H9 (cell line): ENCODE results near the gene DNAJB6. TPM values are rescaled to one million over a fixed set of nuclear protein-coding genes. Genes with fewer than 3 reads are reported as not detected.

Source experiments
- DNase-seq: peaks from one replicate; pipeline ENCODE4 v3.0.0-alpha.2; 2017
- H2AFZ ChIP-seq: one replicate; pipeline ENCODE4 v1.6.1; 2013; ENCODE audit warnings: mild to moderate bottlenecking, low read length, control low read depth, moderate library complexity
- H2AK5ac ChIP-seq: 2 replicates; pipeline ENCODE4 v1.6.1; 2013; ENCODE audit warnings: low read length, control low read depth, mixed read lengths; ENCODE audit not compliant: insufficient read length
- H2BK120ac ChIP-seq: one replicate; pipeline ENCODE4 v1.6.1; 2013; ENCODE audit warnings: low read depth, mild to moderate bottlenecking, low read length, control low read depth, inconsistent platforms; ENCODE audit not compliant: poor library complexity, severe bottlenecking
- H2BK12ac ChIP-seq: 2 replicates; pipeline ENCODE4 v1.6.1; 2013; ENCODE audit warnings: low read length, control low read depth, mixed read lengths, low read depth; ENCODE audit not compliant: insufficient read length
- H2BK15ac ChIP-seq: 2 replicates; pipeline ENCODE4 v1.6.1; 2013; ENCODE audit warnings: low read depth, low read length, control low read depth
- H2BK20ac ChIP-seq: one replicate; pipeline ENCODE4 v1.6.1; 2013; ENCODE audit warnings: low read depth, mild to moderate bottlenecking, low read length, control low read depth, inconsistent platforms; ENCODE audit not compliant: poor library complexity, severe bottlenecking
- H2BK5ac ChIP-seq: 2 replicates; pipeline ENCODE4 v1.6.1; 2013; ENCODE audit warnings: low read length, control low read depth, mixed read lengths; ENCODE audit not compliant: insufficient read length
- H3K14ac ChIP-seq: 2 replicates; pipeline ENCODE4 v1.6.1; 2013; ENCODE audit warnings: low read length, control low read depth; ENCODE audit not compliant: insufficient read depth
- H3K18ac ChIP-seq: 2 replicates; pipeline ENCODE4 v1.6.1; 2013; ENCODE audit warnings: low read depth, mild to moderate bottlenecking, mixed read lengths, low read length, control low read depth; ENCODE audit not compliant: insufficient read length
- H3K23ac ChIP-seq: 2 replicates; pipeline ENCODE4 v1.6.1; 2013; ENCODE audit warnings: low read length, control low read depth, mixed read lengths, low read depth; ENCODE audit not compliant: insufficient read length
- H3K23me2 ChIP-seq: 2 replicates; pipeline ENCODE4 v1.6.1; 2013; ENCODE audit warnings: low read depth, mild to moderate bottlenecking, mixed read lengths, low read length, control low read depth; ENCODE audit not compliant: insufficient read length, poor library complexity, severe bottlenecking
- H3K27ac ChIP-seq: 2 replicates; pipeline ENCODE4 v1.5.1; 2013; ENCODE audit warnings: low read length, control low read depth, mixed read lengths, low read depth; ENCODE audit not compliant: insufficient read length
- H3K27me3 ChIP-seq: 2 replicates; pipeline ENCODE4 v1.6.1; 2013; ENCODE audit warnings: low read length, control low read depth, inconsistent platforms; ENCODE audit not compliant: insufficient read depth
- H3K4ac ChIP-seq: 2 replicates; pipeline ENCODE4 v1.6.1; 2013; ENCODE audit warnings: low read depth, mild to moderate bottlenecking, control low read depth, inconsistent platforms, low read length, moderate library complexity
- H3K4me1 ChIP-seq: 2 replicates; pipeline ENCODE4 v1.6.1; 2013; ENCODE audit warnings: low read length, control low read depth, inconsistent platforms; ENCODE audit not compliant: insufficient read depth
- H3K4me2 ChIP-seq: 2 replicates; pipeline ENCODE4 v1.6.1; 2013; ENCODE audit warnings: low read length, control low read depth, mixed read lengths; ENCODE audit not compliant: insufficient read length, insufficient read depth
- H3K56ac ChIP-seq: 2 replicates; pipeline ENCODE4 v1.6.1; 2013; ENCODE audit warnings: low read depth, mild to moderate bottlenecking, mixed read lengths, low read length, control low read depth; ENCODE audit not compliant: insufficient read length
- H3K79me1 ChIP-seq: 2 replicates; pipeline ENCODE4 v1.6.1; 2013; ENCODE audit warnings: low read depth, mild to moderate bottlenecking, moderate library complexity, low read length, control low read depth, inconsistent platforms; ENCODE audit not compliant: insufficient read depth, poor library complexity, severe bottlenecking
- H3K79me2 ChIP-seq: 2 replicates; pipeline ENCODE4 v1.6.1; 2013; ENCODE audit warnings: low read length, control low read depth, inconsistent platforms; ENCODE audit not compliant: insufficient read depth
- H3K9ac ChIP-seq: 2 replicates; pipeline ENCODE4 v1.6.1; 2013; ENCODE audit warnings: low read length, control low read depth, mixed read lengths; ENCODE audit not compliant: insufficient read length; ENCODE audit errors: extremely low read depth
- H3K9me3 ChIP-seq: one replicate; pipeline ENCODE4 v1.6.1; 2013; ENCODE audit warnings: low read depth, low read length, inconsistent platforms; ENCODE audit not compliant: control insufficient read depth
- H3T11ph ChIP-seq: one replicate; pipeline ENCODE4 v1.6.1; 2013; ENCODE audit warnings: mild to moderate bottlenecking, low read length, control low read depth, inconsistent platforms
- H4K20me1 ChIP-seq: one replicate; pipeline ENCODE4 v1.6.1; 2013; ENCODE audit not compliant: control insufficient read depth, insufficient read length, insufficient read depth
- H4K5ac ChIP-seq: 2 replicates; pipeline ENCODE4 v1.6.1; 2013; ENCODE audit warnings: low read depth, mild to moderate bottlenecking, mixed read lengths, low read length, control low read depth; ENCODE audit not compliant: insufficient read length
- H4K8ac ChIP-seq: replicated peaks from 2 replicates; pipeline ENCODE4 v1.6.1; 2013; ENCODE audit warnings: low read length, control low read depth, mixed read lengths, low read depth; ENCODE audit not compliant: insufficient read length
- H4K91ac ChIP-seq: 2 replicates; pipeline ENCODE4 v1.6.1; 2013; ENCODE audit warnings: low read depth, mild to moderate bottlenecking, moderate library complexity, mixed read lengths, low read length, control low read depth; ENCODE audit not compliant: insufficient read length
- H3K27ac Mint-ChIP-seq, 3 experiments: 2 replicates in 2 of 3; 3 replicates in 1 of 3; pipeline ENCODE4 v1.8.0; 2020 to 2021; ENCODE audit warnings: mixed read lengths in 3 of 3, mild to moderate bottlenecking in 1 of 3, moderate library complexity in 1 of 3
- H3K27me3 Mint-ChIP-seq: 2 replicates; pipeline ENCODE4 v1.8.0; 2021; ENCODE audit warnings: low read depth, mild to moderate bottlenecking, moderate library complexity, mixed read lengths
- H3K36me3 Mint-ChIP-seq, 3 experiments: 2 replicates in 2 of 3; 3 replicates in 1 of 3; pipeline ENCODE4 v1.8.0; 2020 to 2021; ENCODE audit warnings: low read depth in 3 of 3, mixed read lengths in 3 of 3; ENCODE audit not compliant: insufficient read depth in 1 of 3
- H3K4me1 Mint-ChIP-seq, 2 experiments: 2 replicates each; pipeline ENCODE4 v1.8.0; 2020; ENCODE audit warnings: mixed read lengths in 2 of 2
- H3K4me3 Mint-ChIP-seq, 2 experiments: 2 replicates in 1 of 2; 3 replicates in 1 of 2; pipeline ENCODE4 v1.8.0; 2020 to 2021; ENCODE audit warnings: mild to moderate bottlenecking in 2 of 2, mixed read lengths in 2 of 2, moderate library complexity in 1 of 2
- H3K9me3 Mint-ChIP-seq, 2 experiments: 2 replicates in 1 of 2; 3 replicates in 1 of 2; pipeline ENCODE4 v1.8.0; 2020; ENCODE audit warnings: mild to moderate bottlenecking in 2 of 2, mixed read lengths in 2 of 2, moderate library complexity in 1 of 2
- WGBS: extraction: QIAGEN DNeasy Blood & Tissue Kit; methylation state at CpG from one replicate; pipeline ENCODE4 v1.1.7; 2013; ENCODE audit warnings: missing lambda C conversion rate, low lambda C conversion rate, mixed read lengths; ENCODE audit not compliant: insufficient read length; ENCODE audit errors: extremely low coverage; 5-methylcytosine and 5-hydroxymethylcytosine counted together
- total RNA-seq: library from RNA; stranded (reverse); gene quantifications from 2 replicates; pipeline ENCODE4 v1.2.1, GENCODE V29; 2021
- TF ChIP-seq, protein P1 (sequence below): fragments of 200-600 bp; sonication (generic); conservative IDR thresholded peaks from 3 replicates; pipeline ENCODE4 v1.8.0; 2021; ENCODE audit warnings: antibody characterized with exemption, mild to moderate bottlenecking

DNAJB6 gene
- total RNA-seq, 1 experiment from 2014 or later = 215 TPM

DNA sequence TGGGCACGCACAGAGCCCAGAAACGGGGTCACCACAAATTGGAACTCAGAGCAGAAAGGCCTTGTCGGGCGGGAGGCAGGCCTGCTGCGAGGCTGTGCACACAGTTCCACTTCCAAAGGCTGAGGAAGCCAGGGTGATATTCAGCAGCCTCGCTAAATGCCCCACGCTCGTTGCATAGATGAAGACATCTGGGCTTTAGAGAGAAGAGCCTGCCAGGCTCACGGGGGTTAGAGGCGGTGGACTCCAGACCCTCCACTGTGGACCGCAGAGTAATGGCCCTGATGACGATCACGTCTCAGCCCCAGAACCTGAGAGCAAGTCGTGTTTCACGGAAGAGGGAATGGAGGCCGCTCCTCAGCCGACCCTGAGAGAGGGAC is 104.2 kb downstream of the DNAJB6 start:
- H2BK12ac ChIP-seq = no peak overlapping the region
- H2BK15ac ChIP-seq = no peak overlapping the region
- H2AFZ ChIP-seq = no peak overlapping the region
- TF ChIP-seq, protein P1, sequence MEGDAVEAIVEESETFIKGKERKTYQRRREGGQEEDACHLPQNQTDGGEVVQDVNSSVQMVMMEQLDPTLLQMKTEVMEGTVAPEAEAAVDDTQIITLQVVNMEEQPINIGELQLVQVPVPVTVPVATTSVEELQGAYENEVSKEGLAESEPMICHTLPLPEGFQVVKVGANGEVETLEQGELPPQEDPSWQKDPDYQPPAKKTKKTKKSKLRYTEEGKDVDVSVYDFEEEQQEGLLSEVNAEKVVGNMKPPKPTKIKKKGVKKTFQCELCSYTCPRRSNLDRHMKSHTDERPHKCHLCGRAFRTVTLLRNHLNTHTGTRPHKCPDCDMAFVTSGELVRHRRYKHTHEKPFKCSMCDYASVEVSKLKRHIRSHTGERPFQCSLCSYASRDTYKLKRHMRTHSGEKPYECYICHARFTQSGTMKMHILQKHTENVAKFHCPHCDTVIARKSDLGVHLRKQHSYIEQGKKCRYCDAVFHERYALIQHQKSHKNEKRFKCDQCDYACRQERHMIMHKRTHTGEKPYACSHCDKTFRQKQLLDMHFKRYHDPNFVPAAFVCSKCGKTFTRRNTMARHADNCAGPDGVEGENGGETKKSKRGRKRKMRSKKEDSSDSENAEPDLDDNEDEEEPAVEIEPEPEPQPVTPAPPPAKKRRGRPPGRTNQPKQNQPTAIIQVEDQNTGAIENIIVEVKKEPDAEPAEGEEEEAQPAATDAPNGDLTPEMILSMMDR = no peak
- H3K4ac ChIP-seq = no peak overlapping the region
- H3K9ac ChIP-seq = no peak overlapping the region
- H3K79me1 ChIP-seq = no peaks in the 10 kb centered on the region
- H4K20me1 ChIP-seq = no peaks in the 10 kb centered on the region
- no peak overlapping the region for H2BK20ac ChIP-seq
- H3K9me3 Mint-ChIP-seq = peaks cover 21 to 36% of the 10 kb centered on the region in 2 experiments
- H3K27ac Mint-ChIP-seq = no peak overlapping the region
- no peaks in the 10 kb centered on the region for H3K9me3 ChIP-seq
- no peak overlapping the region for H3K4me3 Mint-ChIP-seq
- H2AK5ac ChIP-seq = no peak overlapping the region
- H2BK120ac ChIP-seq = no peak overlapping the region
- no peak overlapping the region for H3T11ph ChIP-seq
- no peak for DNase-seq
- peaks cover 0 to 11% (median 7%) of the 10 kb centered on the region in 3 experiments; a peak in 4 of 7 replicates for H3K36me3 Mint-ChIP-seq
- no peaks in the 10 kb centered on the region for H3K27me3 ChIP-seq
- H3K23me2 ChIP-seq = no peaks in the 10 kb centered on the region
- no peak overlapping the region for H3K4me2 ChIP-seq
- H3K27me3 Mint-ChIP-seq = peaks cover 52% of the 10 kb centered on the region
- H3K4me1 ChIP-seq = no peaks in the 10 kb centered on the region
- H4K5ac ChIP-seq = no peak overlapping the region
- H3K79me2 ChIP-seq = no peaks in the 10 kb centered on the region
- no peak overlapping the region for H3K56ac ChIP-seq
- H2BK5ac ChIP-seq = no peak overlapping the region
- no peak overlapping the region for H4K8ac ChIP-seq
- no peak overlapping the region for H4K91ac ChIP-seq
- no peak overlapping the region for H3K27ac ChIP-seq
- no peaks in the 10 kb centered on the region for H3K4me1 Mint-ChIP-seq
- no CpG with 5 or more reads among the region's 17 CpGs for WGBS
- no peak overlapping the region for H3K18ac ChIP-seq
- no peak overlapping the region for H3K23ac ChIP-seq
- no peak overlapping the region for H3K14ac ChIP-seq
